Prostate gland (tissue), 2 donors: ENCODE results near the gene BIRC2. TPM values are rescaled to one million over a fixed set of nuclear protein-coding genes. Genes with fewer than 3 reads are reported as not detected.
A peak's percentile ranks its signal among the peaks of the same experiment; 100 is the strongest.

Experiments
- DNase-seq: peaks from one replicate; pipeline ENCODE4 v3.0.0-alpha.2; 2019; ENCODE audit warnings: low spot score
- H3K27ac ChIP-seq, 2 donors: fragments of 200-600 bp; sonication (generic); 2 replicates each; pipeline ENCODE4 v1.5.1; 2017 to 2019
- H3K27me3 ChIP-seq: fragments of 200-600 bp; sonication (generic); replicated peaks from 2 replicates; pipeline ENCODE4 v1.5.1; 2019; ENCODE audit not compliant: insufficient read depth
- H3K36me3 ChIP-seq, 2 donors: fragments of 200-600 bp; sonication (generic); 1 replicate in 1 of 2; 2 replicates in 1 of 2; pipeline versions ENCODE4 v1.5.1 to v1.8.1; 2017 to 2019
- H3K4me1 ChIP-seq: fragments of 200-600 bp; sonication (generic); replicated peaks from 2 replicates; pipeline ENCODE4 v1.5.1; 2019
- H3K4me3 ChIP-seq, 2 donors: fragments of 200-600 bp; sonication (generic); 2 replicates each; pipeline ENCODE4 v1.5.1; 2017 to 2019
- H3K9me3 ChIP-seq: fragments of 200-600 bp; sonication (generic); 2 replicates; pipeline ENCODE4 v1.5.1; 2017
- CTCF ChIP-seq, 4 experiments: fragments of 200-600 bp in 2 of 4; fragments of 450-650 bp in 2 of 4; sonication (generic) in 2 of 4; IDR thresholded peaks; 1 replicate in 3 of 4; 2 replicates in 1 of 4; pipeline ENCODE4 v1.5.1; 2016 to 2019; ENCODE audit warnings: antibody characterized with exemption in 4 of 4, mild to moderate bottlenecking in 2 of 4, moderate library complexity in 2 of 4
- POLR2A ChIP-seq: fragments of 450-650 bp; IDR thresholded peaks from one replicate; pipeline ENCODE4 v1.6.1; 2016; ENCODE audit warnings: antibody characterized with exemption, mild to moderate bottlenecking
- POLR2AphosphoS5 ChIP-seq: sonication (generic); formaldehyde crosslinking; IDR thresholded peaks from one replicate; pipeline ENCODE4 v1.6.1; 2017; ENCODE audit warnings: antibody characterized with exemption
- WGBS: methylation state at CpG from one replicate; pipeline ENCODE4 v1.1.5; 2018; 5-methylcytosine and 5-hydroxymethylcytosine counted together
- intact Hi-C: fragments of 100-400 bp; cut with DNase I; formaldehyde crosslinking; loops from one replicate; pipeline ENCODE4 v1.14.2; 2022
- total RNA-seq, 2 donors: library from RNA; depleted of rRNA; stranded (reverse); fragments of >200 nt; gene quantifications; one replicate each; pipeline ENCODE4 v1.1.0, GENCODE V29; 2016

Gene BIRC2
- total RNA-seq, 2 donors from 2014 or later, result 48.7 to 54.5 TPM

GRCh38 chr11:102317768-102318103, 29.3 kb upstream of the BIRC2 start:
- H3K4me3 ChIP-seq, result peak overlapping the region; percentile 40 to 45
- no peaks in the 10 kb centered on the region for H3K36me3 ChIP-seq
- 29% methylated on average over 7 of the region's 7 CpGs for WGBS
- DNase-seq, result no peak
- H3K27ac ChIP-seq, result peak overlapping the region; percentile 65 to 74
- TF ChIP-seq CTCF (IDR thresholded peaks at IDR 0.05), result no peak
- TF ChIP-seq POLR2A, result no peak
- no peak for TF ChIP-seq POLR2AphosphoS5
- H3K9me3 ChIP-seq, result no peaks in the 10 kb centered on the region
- no peaks in the 10 kb centered on the region for H3K4me1 ChIP-seq
- intact Hi-C loops, result loop anchor here (2.0 kb wide), 2 partner anchors 29 kb away; partner anchors contain the start of gene BIRC2
- H3K27me3 ChIP-seq, result no peaks in the 10 kb centered on the region

GRCh38 chr11:102318469-102318868, 28.5 kb upstream of the BIRC2 start:
- TF ChIP-seq POLR2A (no peak), POLR2AphosphoS5 (no peak)
- no peaks in the 10 kb centered on the region for H3K9me3 ChIP-seq
- H3K4me1 ChIP-seq, result no peaks in the 10 kb centered on the region
- no peaks in the 10 kb centered on the region for H3K36me3 ChIP-seq
- H3K4me3 ChIP-seq, result no peak overlapping the region
- WGBS, result 85% methylated on average over 1 of the region's 1 CpG
- intact Hi-C loops, result no loop called here
- H3K27ac ChIP-seq, result no peak overlapping the region
- no peaks in the 10 kb centered on the region for H3K27me3 ChIP-seq
- no peak for DNase-seq

GRCh38 chr11:102319544-102319943, 27.5 kb upstream of the BIRC2 start:
- H3K4me3 ChIP-seq, result no peak overlapping the region
- intact Hi-C loops, result no loop called here
- H3K27ac ChIP-seq, result peak overlapping the region in 1 of 2 donors; percentile 26
- DNase-seq, result no peak
- 84% methylated on average over 2 of the region's 2 CpGs for WGBS
- no peaks in the 10 kb centered on the region for H3K4me1 ChIP-seq
- H3K36me3 ChIP-seq, result no peaks in the 10 kb centered on the region
- H3K27me3 ChIP-seq, result no peaks in the 10 kb centered on the region
- no peaks in the 10 kb centered on the region for H3K9me3 ChIP-seq
- no peak for TF ChIP-seq POLR2A
- TF ChIP-seq CTCF (IDR thresholded peaks at IDR 0.05), result no peak
- TF ChIP-seq POLR2AphosphoS5, result no peak

- no peaks in the 10 kb centered on the region for H3K4me1 ChIP-seq
- TF ChIP-seq POLR2A (no peak), CTCF (IDR thresholded peaks at IDR 0.05) (no peak), POLR2AphosphoS5 (no peak)
- no peaks in the 10 kb centered on the region for H3K9me3 ChIP-seq
- no peak overlapping the region for H3K4me3 ChIP-seq
- intact Hi-C loops, result loop anchor here (10.0 kb wide), 1 partner anchor 455 kb away; no protein-coding TSS in a partner anchor
- H3K36me3 ChIP-seq, result no peaks in the 10 kb centered on the region
- peak overlapping the region; percentile 15 to 26 for H3K27ac ChIP-seq
- no peaks in the 10 kb centered on the region for H3K27me3 ChIP-seq
- no peak for DNase-seq
Measured at GRCh38 chr11:102320188-102320587, 26.8 kb upstream of the BIRC2 start.

GRCh38 chr11:102320679-102321078, 26.3 kb upstream of the BIRC2 start:
- Histone ChIP-seq H3K27ac (peak overlapping the region; percentile 15 to 26), H3K4me3 (no peak overlapping the region)
- no peak for DNase-seq

More at GRCh38 chr11:102320679-102321078, 26.3 kb upstream of the BIRC2 start:
- Histone ChIP-seq H3K9me3 (no peaks in the 10 kb centered on the region), H3K27me3 (no peaks in the 10 kb centered on the region), H3K36me3 (no peaks in the 10 kb centered on the region), H3K4me1 (no peaks in the 10 kb centered on the region)
- intact Hi-C loops, result loop anchor here (10.0 kb wide), 1 partner anchor 456 kb away; no protein-coding TSS in a partner anchor
- no peak for TF ChIP-seq CTCF (IDR thresholded peaks at IDR 0.05)
- TF ChIP-seq POLR2AphosphoS5, result peak; percentile 39
